Tongue (tissue), 2 donors: ENCODE measurements around the gene PADI2. TPM values are rescaled to one million over a fixed set of nuclear protein-coding genes. Genes with fewer than 3 reads are reported as not detected.

Experiments used
- DNase-seq: peaks from one replicate; pipeline ENCODE4 v3.0.0-alpha.2; 2015
- total RNA-seq: library from RNA; depleted of rRNA; stranded (reverse); fragments of >200 nt; gene quantifications from one replicate; pipeline ENCODE4 v1.2.3, GENCODE V29; 2014

Gene PADI2
- total RNA-seq, 1 donor from 2014 or later = 291 TPM

- no peak for DNase-seq
Observed at GRCh38 chr1:17018849-17019248, 100.4 kb downstream of the PADI2 start.

- DNase-seq = no peak
Observed at GRCh38 chr1:17017435-17017834, 101.8 kb downstream of the PADI2 start.

Other genes with a start within 250 kb of the PADI2 start
- under 0.01 TPM for gene RNU1-2, start 223.5 kb downstream of the PADI2 start, total RNA-seq
- gene CROCC, start 197.5 kb downstream of the PADI2 start, total RNA-seq = 30.7 TPM
- 31.6 TPM for gene MFAP2, start 138.8 kb downstream of the PADI2 start, total RNA-seq
- gene ATP13A2, start 107.5 kb downstream of the PADI2 start, total RNA-seq = 17.2 TPM
- 115 TPM for gene SDHB, start 65.4 kb downstream of the PADI2 start, total RNA-seq
- gene PADI1, start 85.7 kb upstream of the PADI2 start, total RNA-seq = 10.3 TPM
- 1.1 TPM for gene PADI3, start 129.6 kb upstream of the PADI2 start, total RNA-seq
- gene PADI4, start 188.7 kb upstream of the PADI2 start, total RNA-seq = 1.8 TPM